GM21367 (cell line): ENCODE data around the gene PPP1CA.

ENCODE experiments used
- ATAC-seq: cut with Tn5 transposase; IDR thresholded peaks from one replicate; pipeline ENCODE4 v1.9.1; 2021; ENCODE audit not compliant: unreplicated experiment

Gene PPP1CA

DNA sequence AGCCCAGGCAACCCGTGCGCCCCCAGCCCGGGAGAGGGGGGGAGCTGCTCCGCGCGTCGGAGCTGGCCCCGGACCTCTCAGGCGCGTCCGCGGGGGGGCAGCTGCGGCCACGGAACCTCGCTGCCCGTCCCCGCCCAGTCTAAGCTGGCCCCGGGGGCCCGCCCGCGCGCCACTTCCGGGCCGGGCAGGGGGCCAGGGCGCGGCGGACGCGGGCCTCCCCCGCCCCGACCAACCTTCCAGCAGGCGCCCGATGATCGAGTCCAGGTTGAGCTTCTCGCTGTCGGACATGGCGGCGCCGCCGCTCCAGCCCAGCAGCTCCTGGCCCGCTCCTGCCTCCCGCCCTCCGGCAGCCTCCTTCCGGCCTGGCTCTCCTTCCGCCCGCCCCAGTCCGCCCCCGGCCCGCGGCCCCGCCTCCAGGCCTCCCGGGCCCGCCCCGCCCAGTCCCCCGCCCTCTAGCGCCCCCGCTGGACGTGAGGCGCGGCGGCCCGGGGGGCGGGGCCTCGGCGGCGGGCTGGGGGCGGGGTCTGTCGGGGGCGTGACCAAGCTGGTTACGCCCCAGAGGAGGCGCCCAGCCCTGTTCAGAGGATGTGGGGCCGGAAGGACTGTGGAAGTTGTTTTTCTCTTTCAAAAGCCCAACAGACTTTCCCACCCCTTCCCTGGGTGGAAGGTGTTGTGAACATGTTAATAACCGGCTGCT, at the start of gene PPP1CA:
Gene PPP1CA, minus strand, starts transcription at position 364 of the 697 bp plus-strand sequence. Its CDS starts 76 bp downstream, at position 288.
- ATAC-seq: peak; percentile 40

DNA sequence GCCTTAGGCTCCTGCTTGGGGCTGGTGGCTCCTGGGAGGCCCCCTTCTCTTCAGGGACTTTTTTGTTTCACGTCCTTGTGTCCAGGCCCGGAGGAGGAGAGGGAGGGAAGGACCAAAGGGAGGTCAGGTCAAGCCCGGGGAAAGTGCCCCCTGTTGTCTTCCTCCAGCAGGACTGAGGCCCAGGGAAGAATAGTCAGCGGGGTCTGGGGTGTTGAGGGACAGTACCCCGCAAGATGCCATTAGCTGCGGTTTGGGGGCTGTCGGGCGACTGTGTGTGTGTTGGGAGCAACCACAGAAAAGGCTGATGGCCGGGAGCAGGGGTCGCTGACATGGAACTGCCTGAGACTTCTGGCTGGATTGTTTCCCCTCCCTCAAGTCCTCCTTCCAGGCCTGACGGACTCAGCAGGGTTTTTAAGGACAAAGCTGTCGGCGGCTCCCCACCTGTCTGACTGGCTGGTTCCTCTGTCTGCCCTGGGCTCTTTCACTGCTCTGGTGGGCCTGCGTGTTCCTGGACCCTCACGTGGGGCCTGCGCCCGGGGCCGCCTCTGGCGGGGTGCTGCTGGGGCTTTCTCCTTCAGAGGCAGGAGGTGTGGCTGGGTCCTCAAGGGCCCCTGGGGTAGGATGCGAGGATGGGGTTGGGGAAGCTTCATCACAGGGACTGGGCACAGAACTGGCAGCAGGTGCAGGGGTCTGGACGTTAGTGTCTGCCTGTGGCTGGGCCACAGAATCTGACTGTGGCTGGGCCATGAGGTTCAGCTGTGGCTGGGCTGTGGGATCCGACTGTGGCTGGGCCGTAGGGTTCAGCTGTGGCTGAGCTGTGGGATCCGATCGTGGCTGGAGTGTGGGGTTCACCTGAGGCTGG, 49.4 kb upstream of the PPP1CA start:
- ATAC-seq: no peak

DNA sequence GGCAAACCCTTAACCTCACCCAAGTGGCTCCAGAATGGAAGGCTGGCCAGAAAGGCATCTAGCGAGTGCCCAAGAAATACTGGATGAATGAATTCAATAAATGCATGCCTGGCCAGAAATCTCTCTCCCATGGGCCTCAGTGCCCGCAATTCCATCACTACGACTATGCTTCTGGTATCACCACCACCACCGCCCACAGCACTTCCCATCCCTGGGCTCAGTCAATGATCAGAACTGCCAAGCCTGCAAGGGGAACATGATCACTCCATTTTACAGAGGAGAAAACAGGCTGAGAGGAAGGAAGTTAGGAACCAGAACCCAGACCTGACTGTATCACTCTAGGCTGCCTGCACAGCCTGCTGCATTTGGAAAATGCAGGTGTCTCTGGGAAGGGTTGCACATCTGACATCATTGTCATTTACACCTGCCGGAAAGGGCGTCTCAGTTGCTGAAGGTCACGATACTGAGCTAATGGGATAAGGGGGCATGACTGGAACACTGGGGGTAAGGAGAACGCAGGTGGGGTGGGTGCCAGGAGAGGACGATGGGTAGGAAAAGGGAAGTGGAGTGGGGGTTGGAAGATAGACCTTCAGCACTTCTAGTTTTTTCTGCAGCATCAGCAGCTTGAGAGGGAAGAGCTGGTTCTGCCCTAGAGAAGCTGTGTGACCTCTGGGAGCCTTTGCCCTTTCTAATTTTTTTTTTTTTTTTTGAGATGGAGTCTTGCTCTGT, 47.6 kb upstream of the PPP1CA start:
- no peak for ATAC-seq

DNA sequence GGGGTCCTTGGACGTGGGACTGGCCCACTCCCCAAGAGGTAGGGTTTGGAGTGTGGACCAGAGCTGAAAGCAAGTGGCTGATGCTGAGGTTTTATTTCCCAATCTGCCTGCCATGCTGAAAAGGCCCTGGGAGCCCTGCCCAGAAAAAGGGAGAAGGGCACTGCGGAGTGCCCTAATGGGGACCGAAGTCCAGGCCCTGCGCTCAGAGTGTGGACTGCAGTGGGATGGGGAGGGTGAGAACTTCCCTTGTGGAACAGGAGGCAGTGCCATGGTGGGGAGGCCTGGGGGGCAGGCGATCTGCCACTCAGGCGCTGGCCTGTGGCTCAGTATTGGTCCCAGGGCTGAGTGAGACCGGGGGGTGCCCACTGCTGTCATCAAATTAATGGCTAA, 46.6 kb upstream of the PPP1CA start:
- ATAC-seq: no peak

DNA sequence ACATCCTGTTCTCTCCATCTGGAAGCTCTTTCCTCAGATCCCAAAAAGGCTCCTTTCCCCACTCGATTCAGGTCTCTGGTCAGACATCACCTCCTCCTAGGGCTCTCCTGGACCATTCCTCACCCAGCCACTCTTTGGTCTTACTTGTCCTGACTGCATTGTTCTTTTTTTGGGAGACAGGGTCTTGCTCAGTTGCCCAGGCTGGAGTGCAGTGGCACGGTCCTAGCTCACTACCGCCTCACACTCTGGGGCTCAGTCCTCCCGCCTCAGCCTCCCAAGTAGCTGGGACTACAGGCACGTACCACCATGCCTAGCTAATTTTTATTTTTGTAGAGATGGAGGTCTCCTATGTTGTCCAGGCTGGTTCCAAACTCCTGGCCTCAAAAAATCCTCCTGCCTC, 43.9 kb upstream of the PPP1CA start:
- ATAC-seq: no peak

DNA sequence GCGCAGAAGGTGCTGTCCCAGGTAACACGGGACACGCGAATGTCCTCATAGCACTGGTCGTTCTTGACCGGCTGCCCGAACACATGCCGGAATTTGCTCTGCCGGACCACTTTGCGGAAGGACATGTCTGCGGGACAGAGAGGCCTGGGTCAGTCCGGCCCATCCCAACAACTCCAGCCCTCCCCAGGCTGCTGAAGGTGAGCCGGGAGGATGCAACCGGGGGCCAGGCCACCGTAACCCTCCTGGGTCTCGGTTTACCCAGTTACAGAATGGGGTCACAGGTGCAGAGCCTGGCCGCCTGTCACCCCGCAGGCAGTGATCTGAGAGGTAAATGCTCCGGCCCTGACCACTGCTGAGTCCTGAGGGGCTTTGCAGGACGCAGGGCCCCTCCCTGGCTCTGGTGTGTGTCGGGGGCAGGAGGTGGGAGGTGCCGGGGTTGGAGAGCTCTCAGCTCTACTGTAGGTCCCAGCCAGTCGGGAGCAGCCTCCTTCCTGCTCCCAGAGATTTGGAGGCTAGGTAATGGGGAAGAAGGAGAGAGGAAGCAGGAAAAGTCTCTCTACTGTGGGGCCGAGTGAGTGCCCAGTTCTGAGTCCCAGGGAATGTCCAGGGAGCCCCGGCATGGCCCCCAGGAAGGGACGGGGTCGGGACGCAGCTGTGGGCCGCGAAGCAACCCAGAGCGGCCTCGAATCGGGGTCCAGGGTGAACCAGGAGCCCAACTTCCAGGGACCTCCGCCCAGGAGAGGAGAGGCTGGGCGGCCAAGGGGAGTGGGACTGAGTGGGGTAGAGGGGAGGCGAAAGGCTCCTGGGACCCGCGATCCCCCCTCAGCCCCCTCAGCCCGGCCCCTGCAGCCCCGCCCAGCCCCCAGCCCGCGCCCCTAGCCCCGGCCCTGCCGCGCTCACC, 41.1 kb upstream of the PPP1CA start:
- no peak for ATAC-seq

DNA sequence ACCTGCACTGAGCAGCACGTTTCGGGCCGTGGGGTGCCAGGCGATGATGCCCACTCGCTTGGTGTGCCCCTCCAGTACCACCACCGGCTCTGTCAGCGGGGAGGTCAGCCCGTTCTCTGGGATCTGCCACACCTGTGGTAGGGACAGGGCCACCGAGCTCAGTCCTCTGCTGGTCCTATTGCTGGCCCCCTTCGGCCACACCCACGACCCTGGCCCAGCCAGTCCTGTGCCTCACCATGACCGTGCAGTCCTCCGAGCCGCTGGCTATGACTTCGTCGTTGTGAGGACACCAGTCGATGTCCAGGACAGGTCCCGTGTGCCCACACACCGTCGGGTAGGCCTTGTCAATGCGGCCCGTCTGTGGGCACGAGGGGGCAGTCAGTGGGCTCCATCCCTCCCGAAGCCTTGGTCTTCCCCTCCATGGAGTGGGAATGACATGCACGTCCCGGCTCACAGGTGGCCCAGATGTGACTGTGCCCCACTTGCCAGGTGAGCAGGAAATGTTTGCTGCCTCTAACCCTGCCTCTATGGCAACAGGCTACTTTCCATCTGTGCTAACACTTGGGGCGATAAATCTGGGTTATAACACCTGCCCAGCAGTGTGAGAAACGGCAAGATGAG, 40.2 kb upstream of the PPP1CA start:
- no peak for ATAC-seq

DNA sequence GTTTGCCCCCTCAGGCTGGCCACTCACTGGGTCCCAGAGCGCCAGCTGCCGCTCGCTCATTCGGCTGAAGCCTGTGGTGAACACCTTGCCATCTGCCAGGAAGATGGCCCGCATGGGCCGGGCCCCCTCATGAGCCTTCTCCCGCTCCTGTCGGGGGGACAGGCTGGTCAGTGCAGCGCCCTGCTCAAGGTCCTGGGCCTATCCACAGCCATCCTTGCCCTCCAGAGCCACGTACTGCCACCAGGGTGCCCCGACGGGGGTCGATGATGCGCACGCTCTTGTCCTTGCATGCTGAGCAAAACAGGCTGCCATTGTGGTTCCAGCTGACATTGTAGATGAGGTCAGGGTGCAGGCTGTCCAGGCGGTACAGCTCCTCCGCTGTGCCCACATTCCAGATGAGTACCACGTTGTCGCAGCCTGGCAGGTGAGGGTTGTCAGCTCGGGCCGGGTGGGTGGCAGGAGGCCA, 39.5 kb upstream of the PPP1CA start:
- ATAC-seq: no peak

DNA sequence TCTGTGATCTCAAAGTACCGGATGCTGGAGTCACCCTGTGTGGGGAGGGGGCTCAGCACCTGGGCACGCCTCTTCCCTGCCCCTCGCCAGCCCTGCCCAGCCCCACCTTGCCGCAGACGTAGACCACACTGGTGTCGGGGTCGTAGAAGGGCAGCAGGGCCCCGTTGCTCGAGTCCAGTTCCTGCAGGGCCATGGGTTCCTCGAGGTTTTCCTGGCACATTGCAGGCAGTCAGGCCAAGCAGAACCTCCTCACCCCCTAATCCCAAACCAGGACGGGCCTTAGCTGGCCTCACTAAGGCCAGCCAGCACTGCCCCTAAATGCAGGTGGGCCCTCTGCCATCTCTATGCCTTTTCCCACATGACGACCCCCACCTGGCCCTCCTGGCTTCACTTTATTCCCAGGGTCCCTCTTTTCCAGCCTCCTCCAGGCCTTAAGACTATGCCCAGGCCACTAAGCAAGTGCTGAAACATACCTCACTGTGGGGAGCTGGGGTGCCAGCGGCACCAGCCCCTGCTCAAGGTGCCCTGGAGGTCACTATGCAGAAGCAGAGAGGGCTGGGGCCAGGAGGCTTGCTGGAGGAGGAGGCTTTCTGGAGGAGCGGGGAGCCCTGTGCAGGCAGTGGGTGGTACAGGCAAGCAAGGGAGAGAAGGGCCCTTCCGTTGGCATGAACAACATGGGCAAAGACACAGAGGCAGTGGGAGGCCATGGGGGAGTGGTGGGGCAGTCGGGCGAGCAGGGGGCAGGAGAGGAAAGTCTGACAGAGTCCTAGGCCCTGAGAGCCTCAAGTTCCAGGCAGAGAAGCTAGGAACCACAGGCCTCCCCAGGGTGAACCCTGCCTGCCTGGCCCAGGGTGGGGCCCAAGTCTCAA, 38.8 kb upstream of the PPP1CA start:
- ATAC-seq: no peak

DNA sequence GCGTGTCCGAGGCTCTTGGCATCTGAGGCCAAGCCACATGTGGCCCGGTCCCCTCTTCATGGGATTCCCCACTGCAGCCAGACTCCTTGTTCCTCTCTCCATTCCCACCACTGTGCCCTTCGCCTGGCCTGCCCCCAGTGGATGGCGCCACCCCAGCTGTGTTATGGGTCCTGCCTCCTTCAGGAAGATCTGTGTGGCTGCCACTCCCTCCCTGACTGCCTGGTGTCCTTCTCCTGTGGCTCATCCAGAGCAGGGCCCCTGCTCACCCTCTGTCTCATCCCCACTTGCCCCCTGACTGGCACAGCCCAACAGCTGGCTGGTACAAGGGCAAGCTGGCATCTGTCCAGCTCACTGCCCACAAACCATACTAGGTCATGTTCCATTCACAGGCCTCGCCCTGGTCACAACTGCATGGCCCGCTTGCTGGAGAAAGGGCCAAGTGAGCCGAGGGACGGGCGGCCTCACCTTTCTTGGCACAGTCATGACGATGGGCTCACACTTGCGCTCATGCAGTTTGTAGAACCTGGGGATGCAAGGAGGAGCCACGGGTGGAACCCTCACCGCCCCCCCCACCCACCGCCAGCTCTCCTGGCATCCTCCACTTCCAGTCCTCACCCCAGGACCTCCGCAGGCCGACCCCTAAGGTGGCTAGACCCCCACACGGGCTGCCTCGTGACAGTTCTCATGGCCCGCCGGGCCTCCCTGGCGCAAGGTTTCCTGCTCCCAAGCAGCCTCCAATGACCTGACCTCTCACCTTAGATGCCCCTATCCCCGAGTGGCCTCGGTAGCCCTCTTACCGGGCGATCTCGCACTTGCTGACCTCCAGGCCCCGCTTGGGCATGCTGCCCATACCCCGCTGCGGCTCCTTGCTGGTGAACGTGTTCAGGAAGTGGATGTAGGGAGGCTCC, 37.9 kb upstream of the PPP1CA start:
- ATAC-seq: no peak

DNA sequence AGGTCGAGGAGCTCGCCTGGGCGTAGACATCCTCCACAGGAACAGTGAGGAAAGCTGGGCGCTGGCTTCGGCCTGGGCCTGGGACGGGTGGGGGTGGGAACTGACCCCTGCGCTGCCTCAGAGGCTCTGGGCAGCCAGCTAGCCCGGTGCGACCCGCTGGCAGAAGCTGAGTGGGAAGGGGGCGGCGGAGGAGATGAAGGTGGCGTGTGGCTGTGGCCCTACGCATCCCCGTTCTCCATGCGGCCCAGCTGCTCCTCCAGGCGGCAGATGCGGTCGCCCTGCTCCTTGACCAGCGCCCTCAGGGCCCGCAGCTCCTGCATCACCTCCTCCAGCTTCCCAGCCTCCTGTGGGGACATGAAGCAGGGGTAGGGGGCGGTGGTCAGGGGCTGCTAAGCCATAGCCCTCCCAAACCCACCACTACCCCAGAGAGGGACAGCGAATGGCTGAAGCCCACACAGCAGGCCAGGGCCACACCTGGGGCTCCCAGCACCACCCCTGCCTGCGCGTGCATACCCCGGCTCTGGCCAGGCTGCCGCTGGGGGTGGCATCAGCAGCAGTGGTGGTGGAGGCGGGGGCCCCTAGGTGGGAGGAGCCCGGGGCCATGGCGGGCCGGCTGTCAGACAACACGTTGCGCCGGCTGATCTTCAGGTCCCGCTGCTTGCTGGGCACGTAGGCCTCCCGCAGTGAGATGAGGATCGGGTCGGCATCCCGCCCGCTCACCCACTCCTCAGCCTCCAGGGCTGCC, 36.7 kb upstream of the PPP1CA start:
- ATAC-seq: no peak

DNA sequence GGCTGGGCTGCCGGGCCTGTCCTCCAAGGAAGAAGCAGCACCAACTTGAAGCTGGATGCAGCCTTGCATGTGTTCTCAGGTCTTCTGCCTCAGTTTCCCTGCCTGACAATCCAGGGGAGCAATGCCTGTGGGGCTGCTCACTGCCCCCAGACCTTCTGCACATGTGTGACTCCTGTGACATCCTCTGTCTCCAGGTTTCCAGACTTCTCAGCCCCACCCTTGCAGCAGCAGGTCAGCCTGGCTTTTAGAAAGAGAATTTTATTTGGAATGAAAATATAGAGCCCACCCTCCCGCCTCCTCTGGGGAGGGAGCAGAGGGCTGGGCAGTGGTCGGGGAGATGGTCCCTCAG, 36.1 kb upstream of the PPP1CA start:
- ATAC-seq: no peak

DNA sequence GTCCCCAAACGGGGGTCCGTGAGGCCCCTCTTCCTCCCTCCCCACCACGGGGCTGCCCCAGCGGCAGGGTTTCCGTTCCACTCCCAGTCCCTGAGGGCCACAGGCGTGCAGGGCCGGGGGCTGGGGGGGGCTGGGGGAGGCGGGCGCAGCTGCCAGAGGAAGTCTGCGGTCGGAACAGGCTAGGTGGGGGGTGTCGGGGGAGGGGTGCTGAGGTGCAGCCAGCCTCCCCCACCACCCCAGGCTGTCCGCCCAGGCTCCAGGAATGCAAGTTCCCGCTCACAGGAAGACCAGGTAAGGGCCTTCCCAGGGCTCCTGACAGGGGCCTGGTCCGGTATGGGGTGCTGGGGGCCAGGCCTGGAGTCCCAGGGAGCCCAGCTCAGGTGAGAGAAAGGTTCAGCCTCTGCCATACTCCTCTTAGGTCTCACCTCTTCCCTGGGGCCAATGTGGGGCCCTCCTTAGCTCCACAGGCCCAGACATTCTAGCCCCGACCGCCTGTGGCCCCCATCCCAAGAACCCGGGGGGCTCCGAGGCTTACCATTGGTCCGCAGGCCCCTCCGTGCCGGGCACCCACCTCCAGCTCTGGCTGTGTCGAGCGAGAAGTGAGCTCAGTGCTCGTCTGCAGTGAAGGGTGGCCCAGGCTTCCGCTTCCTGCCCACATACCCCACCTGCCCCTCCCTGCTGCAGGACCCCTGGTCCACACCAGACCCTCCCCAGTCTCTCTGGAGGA, 35.6 kb upstream of the PPP1CA start, which contains the start of gene PTPRCAP:
Gene PTPRCAP, minus strand, starts transcription at position 601 of the 727 bp plus-strand sequence. Its CDS starts 63 bp downstream, at position 538.
- ATAC-seq: no peak

DNA sequence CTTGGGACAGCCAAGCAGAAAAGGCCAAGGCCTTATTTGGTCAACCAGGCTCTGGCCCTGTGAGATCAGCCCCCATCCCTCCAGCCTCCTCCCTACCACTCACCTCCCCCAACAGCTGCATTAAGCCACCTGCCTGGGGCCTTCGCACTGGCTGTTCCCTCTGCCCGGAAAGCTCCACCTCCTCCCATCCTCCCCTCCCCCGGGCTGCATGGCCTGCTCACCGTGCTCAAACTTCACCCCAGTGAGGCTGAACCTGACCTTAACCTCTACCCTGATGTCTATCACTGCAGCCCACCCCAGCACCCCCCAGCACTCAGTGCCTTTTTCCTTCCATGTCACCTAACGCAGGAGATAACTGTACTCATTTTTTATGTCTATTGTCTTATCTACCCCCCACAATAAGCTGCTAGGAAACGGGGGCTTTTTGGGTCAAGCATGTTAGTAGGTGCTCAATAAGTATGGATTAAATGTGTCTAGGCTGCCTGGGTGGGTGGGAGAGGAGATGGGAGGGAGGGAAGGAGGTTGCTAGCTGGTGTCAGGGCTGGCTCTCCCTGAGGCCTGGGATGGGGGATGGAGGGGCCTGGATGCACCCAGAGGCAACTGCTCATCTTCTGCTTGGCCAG, 34.9 kb upstream of the PPP1CA start:
- no peak for ATAC-seq

DNA sequence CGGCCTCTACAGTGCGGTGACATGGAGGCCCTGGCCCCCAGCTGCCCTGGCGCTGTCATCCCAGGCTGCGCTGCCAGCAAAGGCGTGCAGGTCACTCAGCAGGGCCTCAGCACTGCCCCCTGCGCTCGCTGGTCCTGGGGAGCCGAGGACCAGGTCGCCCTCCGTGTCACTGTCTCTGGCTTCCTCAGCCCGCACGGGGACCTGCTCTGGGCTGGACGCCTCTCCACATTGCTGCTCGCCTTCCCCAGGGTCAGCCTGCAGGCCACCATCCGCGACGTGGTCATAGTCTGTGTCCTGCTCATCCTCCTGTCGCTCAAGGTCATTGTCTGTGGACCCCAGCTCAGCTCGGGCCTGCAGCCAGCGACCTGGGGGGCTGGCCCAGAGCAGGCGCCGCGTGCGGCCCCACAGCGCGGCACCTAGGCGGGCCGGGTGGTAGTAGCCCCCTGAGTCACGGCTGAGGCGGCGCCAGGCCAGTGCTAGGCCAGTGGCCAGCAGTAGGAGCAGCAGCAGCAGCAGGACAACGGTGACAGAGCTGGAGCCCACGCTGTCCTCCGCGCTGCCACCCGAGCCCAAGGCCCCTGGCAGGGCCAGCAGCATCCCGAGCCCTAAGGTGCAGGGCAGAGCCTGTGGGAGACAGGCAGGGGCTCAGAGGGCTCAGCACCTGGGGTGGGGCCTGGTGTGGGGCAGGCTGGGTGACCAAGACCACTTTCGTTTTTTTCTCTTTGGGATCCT, 34.2 kb upstream of the PPP1CA start:
- no peak for ATAC-seq
